OCI-LY1 (cell line): ENCODE results near the gene GBA2.

ENCODE experiments used
- CTCF ChIP-seq: fragments of 200-600 bp; sonication (generic), shearing (Covaris generic); IDR thresholded peaks from 2 replicates; pipeline ENCODE4 v1.5.1; 2017; ENCODE audit warnings: mild to moderate bottlenecking, antibody characterized with exemption, low read length, moderate library complexity, mixed read lengths
- EZH2 ChIP-seq: fragments of 200-600 bp; sonication (generic), shearing (Covaris generic); IDR thresholded peaks from 2 replicates; pipeline ENCODE4 v1.8.0; 2017; ENCODE audit warnings: borderline replicate concordance, mixed run types, mild to moderate bottlenecking, antibody characterized with exemption, low read length, moderate library complexity, mixed read lengths

- no peak for TF ChIP-seq CTCF
- TF ChIP-seq EZH2 = no peak
Measured at GRCh38 chr9:35738924-35739323, 10.1 kb downstream of the GBA2 start.
